ENCODE results near the gene GLIS1. TPM values are rescaled to one million over a fixed set of nuclear protein-coding genes. Genes with fewer than 3 reads are reported as not detected.

Gene GLIS1
- polyA plus RNA-seq, 10 donors: 0.13 to 1.6 (median 0.26) TPM; not detected in 5

GRCh38 chr1:53638360-53639035 lies 100.5 kb downstream of the GLIS1 start:
- no peak for DNase-seq

DNA sequence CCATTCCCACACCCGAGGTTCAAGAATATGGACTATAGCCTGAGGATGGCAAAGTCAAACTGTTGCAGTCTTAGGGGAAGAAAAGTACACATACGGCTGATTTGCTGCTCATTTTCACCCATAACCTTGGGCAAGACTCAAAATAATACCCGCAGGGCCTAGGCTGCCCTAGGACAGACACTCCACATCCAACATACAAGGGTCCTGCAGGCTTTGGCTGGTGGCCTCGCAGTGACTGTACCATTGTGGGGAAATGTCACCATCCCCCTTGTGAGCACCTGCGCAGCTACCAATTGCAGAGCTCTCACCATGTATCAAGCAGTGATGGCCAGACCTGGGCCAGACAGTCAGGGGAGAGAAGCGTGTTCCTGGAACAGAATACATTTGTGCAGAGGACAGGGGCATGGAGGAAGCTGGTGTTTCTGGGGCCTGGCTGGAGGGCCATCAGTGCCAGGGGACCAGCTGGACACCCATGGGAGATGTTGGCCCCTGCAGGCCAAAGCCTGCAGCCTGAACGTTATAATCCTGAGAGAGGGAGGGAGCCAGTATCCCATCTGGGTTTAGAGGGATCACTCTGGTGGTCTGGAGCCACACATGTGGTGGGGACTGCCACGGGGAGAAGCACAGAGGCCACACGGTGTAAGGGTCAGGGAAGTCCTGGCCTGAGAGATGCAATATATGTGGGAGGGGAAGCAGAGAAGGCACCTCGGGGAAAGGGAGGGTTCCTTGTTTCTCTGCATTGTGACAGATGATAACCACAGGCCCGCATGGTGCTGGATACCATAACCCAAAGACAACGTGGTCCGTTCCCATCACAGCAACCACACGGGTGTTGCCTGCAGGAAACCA lies 101.2 kb downstream of the GLIS1 start:
- no peak for DNase-seq

DNA sequence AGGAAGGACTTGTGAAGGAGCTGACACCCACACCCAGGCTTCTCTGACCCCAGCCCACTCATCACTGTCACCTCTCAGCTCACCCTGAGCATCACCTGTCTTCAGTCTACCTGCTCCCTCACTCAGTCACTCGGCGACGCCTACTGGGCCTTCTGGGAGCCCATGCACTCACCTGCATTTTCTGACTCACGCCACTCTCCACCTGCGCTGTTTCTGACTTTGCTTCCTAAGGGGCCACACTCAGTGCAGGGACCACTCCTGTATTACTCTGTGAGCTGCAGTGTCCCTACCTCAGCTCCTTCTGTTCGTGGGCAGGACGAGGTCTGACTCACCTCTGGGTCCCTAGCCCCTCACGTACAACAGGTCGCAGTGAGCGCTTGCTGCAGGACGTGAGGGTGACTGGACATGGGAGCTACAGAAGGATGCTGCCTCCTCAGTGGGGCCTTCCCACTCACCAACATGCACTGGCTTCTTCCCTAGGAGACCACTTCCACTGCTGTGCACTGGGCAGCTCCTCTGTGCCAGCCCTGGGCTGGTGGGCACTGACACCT lies 102.3 kb downstream of the GLIS1 start:
- DNase-seq: no peak

DNA sequence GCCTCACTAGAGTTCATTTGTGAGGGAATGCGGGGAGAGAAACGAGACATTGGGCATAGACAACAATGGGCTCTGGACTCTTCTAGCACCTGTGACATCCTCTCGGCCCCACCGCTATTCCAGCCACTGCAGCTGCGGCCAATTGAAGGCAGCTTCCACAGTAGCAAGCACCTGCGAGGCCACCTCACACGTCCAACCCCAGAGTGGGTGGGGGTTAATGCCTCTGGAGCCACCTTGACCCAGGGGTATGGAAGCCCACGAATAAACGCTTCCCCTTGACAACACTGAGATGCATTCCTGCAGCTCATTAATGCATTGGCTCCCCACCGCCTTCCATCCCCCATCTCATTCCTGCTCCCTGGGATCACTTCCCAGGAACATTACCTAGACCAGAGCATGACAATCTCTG lies 104.4 kb downstream of the GLIS1 start:
- DNase-seq: no peak

DNA sequence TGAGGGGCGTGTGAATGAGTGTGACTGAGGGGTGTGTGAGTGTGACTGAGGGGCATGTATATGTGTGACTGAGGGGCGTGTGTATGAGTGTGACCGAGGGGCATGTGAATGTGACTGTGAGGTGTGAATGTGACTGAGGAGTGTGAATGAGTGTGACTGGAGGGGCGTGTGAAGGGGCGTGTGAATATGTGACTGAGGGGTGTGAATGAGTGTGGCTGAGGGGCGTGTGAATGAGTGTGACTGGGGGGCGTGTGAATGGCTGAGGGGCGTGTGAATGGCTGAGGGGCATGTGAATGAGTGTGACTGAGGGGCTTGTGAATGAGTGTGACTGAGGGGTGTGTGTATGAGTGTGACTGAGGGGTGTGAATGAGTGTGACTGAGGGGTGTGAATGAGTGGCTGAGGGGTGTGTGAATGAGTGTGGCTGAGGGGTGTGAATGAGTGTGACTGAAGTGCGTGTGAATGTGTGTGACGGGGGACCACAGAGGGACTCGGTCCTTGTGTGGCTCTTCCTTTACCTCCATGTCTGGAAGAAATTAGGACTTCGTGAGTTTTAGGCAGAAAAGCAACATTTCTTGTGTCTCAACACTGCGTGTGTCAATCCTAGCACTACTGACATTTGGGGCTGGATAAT lies 105.8 kb downstream of the GLIS1 start:
- no peak for DNase-seq

GRCh38 chr1:53631622-53632310 lies 107.2 kb downstream of the GLIS1 start:
- DNase-seq: no peak

GRCh38 chr1:53629101-53629691 lies 109.8 kb downstream of the GLIS1 start:
- DNase-seq: no peak

DNA sequence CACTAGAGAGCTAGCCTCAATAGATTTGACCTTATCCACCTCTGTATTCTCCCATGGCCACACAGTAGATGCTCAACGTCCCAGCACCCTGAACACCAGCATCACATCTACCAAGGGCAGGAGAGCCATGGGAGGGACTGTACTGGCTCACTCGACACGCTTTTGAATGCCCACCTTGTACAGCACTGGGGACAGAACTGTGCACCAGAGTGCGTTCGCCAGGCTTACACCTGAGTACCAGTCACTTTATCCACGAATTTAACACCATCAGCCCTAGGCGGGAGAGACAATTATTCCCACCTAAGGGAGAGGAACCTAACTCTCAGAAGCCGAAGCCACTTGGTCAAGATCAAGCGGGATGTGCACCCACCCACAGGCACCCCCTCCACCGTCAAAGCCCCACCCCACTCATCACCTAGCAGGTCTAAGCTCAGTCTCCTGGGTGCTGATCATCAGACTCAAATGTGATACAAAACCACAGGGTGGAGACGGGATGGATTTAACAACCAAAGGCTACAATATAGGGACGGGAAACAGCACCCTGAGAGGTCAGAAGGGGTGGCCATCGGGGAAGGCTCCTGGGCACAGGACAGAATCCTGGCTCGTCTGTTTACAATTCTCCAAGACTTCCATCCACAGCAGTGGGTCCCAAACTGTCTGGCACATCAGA lies 110.5 kb downstream of the GLIS1 start:
- DNase-seq: no peak

- no peak for DNase-seq
Observed at GRCh38 chr1:53627666-53628065, 111.3 kb downstream of the GLIS1 start.

DNA sequence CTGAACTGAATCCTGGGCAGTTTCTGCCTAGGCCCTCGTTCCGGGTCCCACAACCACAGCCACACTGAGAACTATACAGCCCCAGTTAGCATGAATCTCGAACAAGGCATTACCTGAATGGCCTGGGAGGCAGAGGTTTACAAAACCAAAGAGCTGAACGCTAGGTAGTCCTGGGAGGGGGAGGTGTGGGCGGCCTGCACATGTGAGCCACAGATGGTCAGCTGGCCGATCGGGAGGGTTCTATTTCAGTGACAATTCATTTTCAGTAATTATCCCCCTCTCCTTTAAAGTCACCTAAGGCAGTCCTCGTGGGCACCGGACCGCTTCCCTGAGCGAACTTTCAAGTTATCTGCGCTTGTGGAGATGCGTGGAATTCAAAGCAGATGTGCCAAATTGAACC lies 111.9 kb downstream of the GLIS1 start:
- DNase-seq: no peak

GRCh38 chr1:53626616-53627015 lies 112.3 kb downstream of the GLIS1 start:
- no peak for DNase-seq

DNA sequence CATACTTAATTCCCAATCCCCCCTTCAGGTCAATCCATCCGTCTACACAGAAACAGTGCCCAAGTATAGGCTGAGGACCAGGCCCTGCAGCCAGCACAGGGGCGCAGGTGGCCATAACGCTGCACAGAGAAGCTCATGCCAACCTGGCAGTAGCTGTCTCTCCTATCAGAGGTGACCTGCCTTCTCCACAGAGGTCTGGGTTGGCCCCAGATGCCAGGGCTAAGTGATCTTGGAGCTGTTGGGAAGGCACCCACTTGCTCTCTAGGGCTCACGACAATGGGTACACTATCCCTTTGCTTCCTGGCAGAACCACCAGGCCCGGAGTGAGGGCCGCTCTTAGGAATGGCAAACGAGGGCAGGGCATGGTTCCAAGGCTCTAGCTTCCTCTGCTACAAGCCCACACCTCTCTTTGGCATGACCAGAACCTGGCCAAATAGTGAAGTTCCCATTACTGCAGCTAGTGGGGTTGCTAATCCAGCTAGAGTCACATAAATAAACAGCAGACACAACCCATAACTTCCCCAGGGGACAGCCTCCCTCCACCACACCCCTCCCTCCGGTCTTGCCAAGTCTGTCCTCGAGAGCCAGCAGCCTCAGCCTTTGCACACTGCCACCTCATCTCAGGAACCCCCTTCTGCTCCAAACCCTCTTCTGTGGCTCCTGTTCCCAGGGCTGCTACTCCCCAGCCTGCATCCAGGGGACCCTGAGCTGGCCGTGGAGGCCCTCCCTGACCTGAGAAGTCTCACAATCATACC lies 113.0 kb downstream of the GLIS1 start:
- DNase-seq: no peak

DNA sequence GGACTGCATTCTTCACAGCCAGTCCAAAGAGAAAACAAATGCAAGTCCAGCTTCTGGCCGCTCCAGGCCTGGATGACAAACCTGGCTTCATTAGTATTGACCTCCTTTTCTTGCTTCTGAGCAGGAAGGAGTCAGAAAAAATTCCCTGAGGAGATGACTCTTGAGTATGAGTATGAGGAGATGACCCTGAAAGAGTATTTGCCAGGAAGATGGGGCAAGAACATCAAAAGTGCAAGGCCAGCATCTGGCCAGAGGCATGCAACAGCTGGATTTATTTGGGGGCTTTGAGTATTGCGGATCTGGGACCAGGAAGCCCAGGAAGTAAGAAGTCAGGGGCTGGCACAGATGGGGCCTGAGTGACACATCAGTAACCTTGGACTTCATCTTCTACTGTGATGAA lies 113.9 kb downstream of the GLIS1 start:
- peak in 1 of 3 donors; percentile 25 for DNase-seq

DNA sequence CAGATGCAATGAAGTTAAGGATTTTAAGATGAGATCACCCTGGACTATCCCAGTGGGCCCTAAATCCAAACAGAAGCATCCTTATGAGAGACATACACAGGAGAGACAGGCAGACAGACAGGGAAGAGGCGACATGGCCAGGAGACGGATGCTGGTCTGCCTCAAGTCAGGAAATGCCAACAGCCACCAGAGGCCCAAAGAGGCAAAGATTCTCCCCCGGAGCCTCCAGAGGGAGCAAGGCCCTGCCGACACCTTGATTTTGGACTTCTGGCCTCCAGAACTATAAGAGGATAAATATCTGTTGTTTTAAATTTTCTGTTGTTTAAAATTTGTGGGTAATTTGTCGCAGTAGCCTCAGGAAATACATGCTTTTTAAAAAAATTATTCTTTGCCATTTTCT lies 116.4 kb downstream of the GLIS1 start:
- DNase-seq: no peak

- no peak for DNase-seq
Observed at GRCh38 chr1:53621144-53621543, 117.8 kb downstream of the GLIS1 start.

DNA sequence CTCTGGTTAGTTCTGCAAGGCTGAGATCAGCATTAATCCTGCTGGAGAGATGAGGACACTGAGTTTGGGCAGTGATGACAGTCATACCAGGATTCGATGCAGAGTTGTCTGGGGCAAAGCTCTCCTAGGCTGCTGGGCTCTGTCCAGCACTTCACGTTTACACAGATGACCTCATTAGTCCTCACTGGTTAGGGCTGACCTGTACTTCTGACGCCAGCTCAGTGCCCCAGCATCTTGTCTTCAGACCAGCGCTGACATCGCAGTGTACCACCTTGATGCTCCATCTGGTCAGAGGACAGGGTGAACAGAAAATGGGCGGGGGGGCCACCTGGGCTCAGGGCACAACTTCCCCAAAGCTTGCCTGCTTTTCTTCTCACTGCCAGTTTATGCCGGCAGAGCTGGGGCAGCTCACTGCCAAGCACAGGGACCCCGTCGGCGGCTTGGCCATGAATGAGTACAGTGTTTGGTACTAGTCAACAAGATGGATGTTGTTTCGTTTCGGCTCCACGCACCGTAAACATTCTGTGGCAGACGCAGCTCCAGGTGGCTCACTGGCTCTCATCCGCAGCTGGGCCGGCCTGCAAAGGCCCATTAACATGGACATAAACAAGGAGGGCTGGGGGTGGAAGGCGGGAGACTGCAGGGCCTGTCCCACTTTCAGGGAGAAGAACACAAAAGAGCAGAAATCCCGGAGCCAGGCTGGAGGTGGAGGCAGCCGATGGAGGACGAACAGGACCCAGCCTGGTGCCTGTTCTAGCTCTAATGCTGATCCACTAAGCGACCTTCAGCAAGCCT lies 118.7 kb downstream of the GLIS1 start:
- DNase-seq: no peak

DNA sequence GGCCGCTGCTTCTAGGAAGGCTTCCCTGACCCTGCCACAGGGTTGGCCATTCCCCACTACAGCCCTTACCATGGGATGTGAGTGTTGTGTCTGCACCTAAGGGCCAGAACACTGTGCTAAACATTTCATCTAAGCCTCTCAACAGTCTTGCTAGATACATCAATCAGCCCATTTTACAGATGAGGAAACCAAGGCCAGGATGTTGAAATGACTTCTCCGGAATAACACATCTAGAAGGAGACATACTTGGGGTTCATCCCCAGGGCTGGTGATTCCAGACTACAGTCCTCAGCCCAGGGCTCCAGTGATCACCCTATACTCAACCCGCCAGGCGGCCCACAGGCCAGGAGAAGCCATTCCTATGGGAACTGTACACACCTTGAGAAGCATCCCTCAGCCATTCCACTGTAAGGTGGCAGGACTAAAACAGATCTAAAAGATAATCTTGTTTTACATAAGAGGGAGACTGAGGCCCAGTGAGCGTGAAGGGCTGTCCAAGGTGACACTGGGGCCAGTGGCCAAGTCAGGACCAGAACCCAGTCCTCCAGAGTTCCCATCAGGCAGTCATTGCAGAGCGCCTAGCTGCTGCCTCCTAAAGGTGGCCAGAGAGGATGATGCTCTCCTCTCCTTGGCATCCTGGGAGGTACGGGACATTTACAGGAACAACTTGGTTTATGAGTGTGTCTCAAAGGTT lies 119.5 kb downstream of the GLIS1 start:
- DNase-seq: no peak

- DNase-seq: no peak
Observed at GRCh38 chr1:53618500-53619366, 120.2 kb downstream of the GLIS1 start.

Data from muscle of back (tissue), 11 donors.